CD1c-positive myeloid dendritic cell (primary cell): Measurements from ENCODE around the gene ZBTB20.

ENCODE experiments used
- DNase-seq: peaks from one replicate; pipeline ENCODE4 v3.0.0-alpha.2; 2016; ENCODE audit errors: extremely low spot score

ZBTB20 gene

DNA sequence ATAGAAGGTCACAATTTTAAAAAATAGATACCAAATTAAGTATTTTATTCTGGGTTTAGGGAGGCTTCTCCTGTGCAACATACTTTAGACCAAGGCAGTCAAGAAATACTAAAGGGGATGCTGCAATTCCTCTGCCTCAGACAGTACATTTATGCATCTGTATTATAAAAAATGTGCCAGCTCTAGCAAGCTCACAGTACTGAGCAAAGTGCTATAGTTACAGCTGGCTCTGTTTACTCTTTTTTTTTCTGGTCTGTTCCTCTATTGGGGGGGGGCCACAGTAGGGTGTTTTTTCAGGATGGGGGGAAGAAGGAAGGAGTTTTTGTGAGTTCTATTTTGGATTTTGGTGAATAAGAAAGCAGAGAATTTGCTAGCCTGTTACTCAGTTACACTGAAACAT lies 668.3 kb downstream of the ZBTB20 start:
- no peak for DNase-seq

DNA sequence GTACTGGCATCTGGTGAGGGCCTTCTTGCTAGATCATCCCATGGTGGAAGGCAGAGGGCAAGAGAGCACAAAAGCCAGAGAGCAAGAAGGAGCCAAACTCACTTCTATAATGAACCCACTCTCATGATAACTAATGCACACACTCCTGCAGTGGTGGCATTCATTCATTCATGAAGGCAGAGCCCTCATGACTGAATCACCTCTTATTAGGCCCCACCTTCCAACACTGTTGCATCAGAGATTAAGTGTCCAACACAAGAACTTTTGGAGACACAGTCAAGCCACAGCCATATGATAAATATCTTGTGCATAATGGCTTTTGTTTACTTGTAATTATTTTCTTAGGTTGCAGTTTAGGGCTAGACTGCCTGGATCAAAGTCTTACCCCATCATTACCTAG lies 670.6 kb downstream of the ZBTB20 start:
- no peak for DNase-seq

DNA sequence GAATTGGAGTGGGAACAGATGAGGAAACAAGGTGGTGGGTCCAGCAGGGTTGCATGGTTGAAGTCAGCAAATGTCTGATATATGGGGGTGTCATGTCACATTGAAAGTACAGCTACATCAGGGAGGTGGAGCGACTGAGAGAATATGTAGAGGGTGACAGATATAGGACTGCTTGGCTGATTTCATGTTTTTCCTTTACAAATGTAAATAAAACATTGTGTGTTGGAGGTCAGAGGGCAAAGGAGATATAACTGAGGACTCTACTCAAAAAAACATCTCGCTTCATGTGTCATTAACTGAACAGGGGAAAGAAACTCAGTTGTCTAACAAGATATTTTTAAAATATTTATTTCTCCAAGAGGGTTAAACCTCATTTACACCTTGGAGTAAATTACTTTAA lies 675.6 kb downstream of the ZBTB20 start:
- no peak for DNase-seq

DNA sequence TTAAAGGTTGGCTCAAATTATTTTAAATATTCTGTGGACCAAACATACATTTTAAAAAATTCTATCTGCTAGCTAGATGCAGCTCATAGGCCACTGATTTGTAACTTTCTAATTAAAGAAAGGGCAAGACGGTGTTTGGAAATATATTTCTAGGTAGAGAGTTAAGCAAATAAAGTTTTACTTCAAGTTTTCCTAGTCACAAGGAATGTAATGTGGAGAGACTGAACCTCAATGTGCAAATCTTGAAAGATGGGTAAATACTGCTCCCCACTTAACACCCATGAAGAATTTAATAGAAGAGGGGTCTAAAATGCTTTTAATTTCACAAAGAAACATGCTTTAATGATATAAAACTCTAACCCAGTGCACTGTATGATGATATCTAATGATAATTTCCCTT lies 678.0 kb downstream of the ZBTB20 start:
- no peak for DNase-seq

DNA sequence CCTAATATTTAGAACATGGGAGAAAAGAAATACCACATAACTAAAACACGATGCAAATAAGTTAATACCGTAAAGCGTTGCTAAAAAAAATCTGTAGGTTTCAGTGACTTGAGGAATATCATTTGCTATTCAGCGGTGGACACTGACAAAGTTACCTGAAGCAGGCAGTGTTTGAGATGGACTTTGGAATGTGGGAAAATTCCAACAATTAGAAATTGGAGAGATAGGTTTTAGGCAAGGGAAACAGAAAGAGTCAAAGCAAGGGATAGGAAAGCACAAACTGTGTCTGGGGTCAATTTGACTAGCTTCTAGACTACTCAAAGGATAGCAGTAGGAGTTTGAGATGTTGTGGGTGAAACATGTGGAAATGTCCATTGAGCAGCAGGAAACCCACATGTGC lies 680.3 kb downstream of the ZBTB20 start:
- no peak for DNase-seq

DNA sequence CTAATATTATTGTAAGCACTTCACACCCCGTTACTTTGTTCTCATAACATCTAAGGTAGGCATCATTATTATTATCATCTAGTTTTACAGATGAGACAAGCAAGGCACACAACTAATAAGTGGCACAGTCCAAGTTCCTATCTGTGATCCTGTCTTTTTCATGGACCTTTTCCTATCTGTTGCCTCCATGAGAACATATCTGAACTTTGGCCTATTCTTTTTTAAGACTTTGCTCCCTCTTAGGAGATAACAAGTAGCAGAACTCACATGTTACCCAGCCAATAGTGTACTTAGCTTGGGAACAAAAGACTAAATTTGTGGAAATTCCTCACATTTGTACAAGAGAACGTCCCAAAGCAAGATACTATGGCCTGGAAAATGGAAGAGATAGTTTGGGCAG lies 680.8 kb downstream of the ZBTB20 start:
- DNase-seq, result no peak

DNA sequence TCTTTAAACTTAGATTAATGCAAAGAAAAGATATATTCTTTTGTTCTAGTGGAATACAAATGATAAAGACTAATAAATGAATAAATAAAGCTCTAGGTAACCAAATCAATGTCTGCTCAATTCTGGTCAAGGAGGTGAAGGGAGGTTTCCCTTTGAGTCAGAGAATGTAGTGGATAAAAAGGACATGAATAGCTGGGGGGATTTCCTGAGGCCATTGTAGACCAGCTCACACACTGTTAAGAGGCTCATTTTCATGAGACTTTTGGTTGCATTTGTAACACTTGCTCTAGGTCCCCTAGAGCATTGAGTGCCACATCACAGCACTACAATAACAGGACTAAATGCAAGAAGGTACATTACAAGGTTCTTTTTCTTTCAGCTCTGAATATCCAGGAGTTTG lies 682.5 kb downstream of the ZBTB20 start:
- DNase-seq, result no peak

DNA sequence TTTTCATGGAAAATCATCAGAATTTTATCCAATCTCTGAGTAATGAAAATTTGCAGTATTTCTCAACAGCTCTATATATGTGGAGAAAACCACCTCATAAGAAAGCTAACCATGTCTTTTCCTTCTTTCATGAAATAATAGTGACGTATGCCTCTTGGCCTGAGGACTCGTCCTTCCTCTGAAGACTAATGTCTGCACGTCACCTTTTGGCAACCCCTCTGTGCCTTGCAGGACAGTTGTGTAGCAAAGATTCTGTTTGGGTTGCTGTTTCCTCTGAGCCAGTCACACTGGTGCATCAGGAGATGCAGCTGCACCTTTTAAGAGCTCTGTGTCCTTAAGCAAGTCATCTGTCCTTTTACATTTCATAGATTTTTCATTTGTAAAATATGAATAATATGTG lies 684.3 kb downstream of the ZBTB20 start:
- DNase-seq, result no peak

DNA sequence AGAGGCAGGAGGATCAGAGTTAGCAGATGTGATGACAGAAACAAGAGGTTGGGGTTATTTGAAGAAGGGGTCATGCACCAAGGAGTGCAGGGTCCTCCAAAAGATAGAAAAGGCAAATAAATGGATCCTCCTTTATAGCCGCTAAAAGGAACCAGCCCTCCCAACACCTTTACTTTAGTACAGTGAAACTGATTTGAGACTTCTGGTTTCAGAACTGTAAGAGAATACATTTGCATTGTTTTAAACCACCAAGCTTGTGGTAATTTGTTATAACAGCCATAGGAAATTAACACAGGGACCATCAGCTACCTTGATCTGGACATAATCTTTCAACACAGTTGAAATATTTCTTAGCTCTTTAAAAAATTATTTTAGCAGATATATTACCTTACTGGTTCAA lies 686.6 kb downstream of the ZBTB20 start:
- DNase-seq, result no peak

DNA sequence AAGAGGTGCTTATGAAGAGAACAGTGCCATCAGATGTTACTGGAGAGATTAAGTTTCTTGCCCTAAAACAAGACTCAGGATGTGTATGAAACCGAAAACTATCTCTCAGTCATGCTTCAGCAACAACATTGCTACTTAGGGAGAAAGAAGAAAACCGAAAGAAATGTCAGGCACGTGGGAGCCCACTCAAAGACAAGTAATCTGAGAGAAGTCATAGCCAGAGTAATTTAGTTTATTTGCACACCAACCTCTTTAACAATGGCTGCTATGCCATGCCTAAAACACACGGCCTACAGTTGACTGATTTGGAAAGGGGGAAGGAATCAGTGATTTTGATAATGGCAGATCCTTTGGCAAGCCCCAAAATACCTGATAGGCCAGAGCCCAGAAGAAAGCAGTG lies 690.3 kb downstream of the ZBTB20 start:
- DNase-seq, result no peak

DNA sequence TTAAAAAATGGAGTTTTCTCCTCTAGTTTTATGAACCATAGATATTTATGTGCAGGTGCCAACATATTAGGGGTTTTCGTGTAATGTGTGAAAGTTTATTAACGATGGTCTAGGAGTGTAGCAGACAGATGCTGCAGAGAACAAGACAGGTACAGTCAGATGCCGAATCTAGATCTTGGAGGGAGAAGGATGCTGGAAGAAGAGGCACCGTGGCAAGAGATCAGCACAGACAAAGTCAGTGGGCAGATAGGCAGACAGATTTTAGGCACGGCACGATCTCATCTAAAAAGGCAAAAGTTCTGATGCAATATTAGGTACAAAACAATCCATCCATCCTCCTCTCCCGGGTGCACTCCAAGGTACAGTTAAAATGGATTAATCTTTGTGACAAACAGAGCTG lies 691.7 kb downstream of the ZBTB20 start:
- DNase-seq, result no peak

DNA sequence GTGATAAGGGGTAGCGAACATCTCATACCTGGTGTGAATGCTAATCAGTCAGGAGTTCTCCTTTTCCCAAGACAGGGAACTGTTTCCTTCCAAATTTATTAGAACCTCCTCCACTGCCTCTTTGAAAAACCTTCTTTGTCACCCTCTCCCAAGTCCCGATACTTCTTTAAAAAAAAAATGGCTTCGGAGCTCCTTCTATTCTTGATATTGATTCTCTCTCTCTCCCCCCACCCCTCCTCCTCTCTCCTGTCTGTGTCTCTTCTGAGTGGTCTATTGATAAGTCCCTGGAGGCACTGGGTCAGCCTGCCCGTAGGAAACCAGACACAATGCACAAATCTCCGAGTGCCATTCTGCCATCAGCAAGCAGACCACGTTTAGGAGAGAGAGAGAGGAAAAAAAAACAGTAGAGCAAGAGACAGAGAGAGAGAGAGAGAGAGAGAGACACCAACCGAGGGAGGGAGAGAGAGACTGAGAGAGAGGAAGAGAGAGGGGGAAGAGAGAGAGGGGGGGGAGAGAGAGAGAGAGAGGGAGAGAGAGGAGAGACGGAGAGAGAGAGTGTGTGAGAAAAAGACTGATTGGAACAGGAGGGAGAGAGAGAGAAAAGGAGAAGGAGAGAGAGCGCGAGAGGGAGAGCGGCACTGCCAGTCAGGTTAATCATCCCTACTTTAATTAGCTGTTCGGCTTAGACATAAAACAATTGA lies 692.4 kb downstream of the ZBTB20 start:
- DNase-seq, result no peak

DNA sequence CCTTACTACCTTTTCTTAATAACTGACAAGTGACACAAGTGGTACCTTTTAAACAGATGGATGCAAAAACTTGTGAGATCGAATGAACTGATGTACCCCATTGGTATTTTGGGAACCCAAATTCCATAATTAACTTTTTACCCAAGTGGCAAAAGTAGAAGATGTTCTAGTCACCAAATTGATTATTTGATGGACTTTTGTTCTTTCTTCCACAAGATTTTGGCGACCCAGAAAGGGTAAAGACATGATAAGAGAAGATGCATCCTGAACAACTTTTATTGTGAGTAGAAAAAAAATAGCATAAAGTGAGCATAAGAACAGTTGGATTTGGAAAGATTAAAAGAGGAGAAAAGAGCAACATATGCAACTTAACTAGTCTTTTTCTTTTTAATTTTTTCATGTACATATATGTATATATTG lies 693.7 kb downstream of the ZBTB20 start:
- DNase-seq, result no peak

DNA sequence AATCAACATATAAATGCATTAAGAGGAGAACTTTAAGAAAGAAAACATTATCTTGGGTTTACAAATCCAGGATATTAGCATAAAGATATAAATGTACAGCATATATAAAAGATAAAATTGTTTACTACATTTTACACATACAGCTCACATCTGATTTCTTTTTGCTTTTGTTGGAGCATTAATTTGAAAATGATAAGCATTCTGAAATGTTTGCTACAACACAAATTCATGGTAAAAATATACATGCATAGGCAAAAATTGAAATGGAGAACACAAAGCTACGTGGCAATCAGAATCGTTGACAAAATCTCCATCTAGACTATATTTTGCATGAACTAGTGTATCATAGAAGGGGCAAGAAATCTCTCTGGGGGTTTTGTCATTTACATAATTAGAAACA lies 694.2 kb downstream of the ZBTB20 start:
- no peak for DNase-seq

DNA sequence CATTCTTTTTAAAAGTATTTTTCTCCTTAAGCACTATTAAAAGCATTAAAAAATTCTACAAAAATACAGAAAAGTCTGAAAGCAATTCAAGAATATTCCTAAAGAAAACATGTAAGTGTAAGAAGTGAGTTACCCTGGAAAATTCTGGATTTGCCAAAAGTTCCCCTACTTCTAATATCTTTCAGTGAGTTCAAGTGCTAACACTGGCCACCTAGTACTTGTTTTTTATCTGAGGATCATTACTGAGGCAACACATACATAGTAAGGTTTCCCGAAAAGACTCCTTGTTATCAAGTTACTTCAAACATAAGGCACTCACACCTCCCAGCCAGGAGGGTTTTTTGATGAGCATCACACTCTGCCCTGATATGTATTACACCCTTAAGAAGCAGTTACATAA lies 694.8 kb downstream of the ZBTB20 start:
- DNase-seq, result no peak

DNA sequence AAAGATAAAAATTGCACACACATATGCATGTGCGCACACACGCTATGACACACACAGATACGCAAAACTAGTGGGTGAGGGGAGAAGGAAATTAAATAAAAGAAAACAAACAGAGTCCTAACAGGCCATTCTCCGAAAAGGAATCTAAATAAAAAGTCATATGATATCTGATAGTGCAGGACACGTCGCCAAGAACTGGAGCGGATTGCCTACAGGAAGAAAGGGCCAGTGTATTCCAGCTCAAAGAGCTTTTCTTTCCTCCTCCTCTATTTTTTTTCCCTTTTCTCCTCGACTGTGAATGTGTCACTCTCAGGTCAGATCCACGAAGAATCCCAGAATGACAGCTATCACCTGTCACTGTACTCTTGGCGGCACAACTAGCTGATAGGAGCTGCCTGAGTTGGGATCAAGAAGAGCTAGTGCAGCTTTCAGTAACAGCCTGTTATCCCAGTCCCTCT lies 695.5 kb downstream of the ZBTB20 start:
- no peak for DNase-seq

DNA sequence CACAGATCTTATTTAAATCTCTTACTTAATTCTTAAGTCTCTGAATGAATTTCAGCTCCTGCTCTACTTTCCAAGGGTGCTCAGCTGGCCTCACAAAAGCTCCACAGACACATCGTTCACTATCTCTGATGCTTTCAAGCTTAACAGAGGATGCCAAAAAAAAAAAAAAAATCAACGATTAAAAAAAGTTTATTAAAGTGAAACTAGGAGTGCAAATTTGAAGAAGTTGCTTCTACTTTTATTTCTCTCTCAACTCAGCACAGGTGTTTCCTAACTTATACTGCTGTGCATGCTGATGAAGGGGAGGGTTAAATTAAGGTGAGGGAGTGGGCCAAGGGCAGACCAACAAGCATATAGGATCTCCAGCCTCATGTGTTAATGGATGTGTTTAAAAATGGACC lies 696.0 kb downstream of the ZBTB20 start:
- no peak for DNase-seq

DNA sequence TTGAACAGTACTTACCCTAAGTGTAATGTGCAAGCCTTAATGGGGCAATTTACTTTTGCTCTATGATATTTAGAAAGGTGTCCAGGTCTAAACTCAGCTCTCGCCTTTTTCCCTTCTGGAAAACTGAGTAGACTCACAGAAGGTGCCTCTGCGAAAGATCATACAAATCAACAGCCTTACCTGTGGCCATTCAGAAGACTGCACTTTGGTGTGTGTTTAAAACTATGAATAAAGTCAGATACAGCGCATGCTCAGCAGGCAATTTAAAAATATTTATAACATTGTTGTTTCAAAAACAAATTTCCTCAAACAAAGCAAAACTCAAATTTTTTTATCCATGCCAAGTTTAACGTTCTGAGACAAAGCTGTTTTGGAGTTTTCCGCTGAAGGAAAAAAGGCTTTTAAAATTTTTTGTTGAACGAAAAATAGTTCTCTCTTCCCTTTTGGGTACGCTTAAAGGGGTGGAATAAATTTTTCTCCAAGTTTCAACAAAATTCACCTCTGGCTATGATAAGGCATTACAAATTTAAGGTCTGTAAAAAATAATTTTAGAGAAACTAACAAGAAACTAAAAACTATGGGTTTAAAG lies 697.0 kb downstream of the ZBTB20 start:
- DNase-seq, result no peak

DNA sequence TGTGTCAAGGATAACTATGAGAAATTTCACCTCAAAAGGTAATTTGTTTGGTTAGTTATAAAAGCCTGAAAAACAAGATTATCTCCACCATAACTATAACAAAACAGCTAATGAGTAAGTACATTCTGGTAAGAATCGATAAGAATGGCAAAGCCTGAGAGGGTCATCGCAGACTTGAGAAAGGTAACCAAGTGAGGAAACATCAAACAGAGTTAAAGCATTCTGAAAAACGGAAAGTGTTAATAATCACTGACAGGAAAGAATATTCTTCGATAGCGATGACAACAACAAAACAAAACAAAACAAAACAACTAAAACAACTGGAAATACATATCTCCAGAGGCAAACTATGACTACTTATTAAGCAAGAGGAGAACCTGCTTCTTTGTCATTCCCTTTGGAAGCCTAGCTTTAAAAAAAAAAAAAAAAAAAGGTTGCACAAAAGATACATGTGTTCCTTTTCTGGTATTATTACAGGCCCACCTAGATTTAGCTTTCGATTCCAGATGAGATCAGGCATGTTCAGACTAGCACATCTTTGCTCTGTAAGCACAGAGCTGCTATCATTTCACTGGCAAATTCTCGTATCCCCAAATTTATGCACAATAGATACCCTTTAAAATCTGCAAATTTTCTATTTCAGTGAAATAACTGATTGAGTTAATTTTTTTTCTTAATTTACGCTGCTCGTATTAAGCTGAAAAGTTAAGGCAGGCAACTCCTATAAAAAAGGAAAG lies 697.6 kb downstream of the ZBTB20 start:
- no peak for DNase-seq

DNA sequence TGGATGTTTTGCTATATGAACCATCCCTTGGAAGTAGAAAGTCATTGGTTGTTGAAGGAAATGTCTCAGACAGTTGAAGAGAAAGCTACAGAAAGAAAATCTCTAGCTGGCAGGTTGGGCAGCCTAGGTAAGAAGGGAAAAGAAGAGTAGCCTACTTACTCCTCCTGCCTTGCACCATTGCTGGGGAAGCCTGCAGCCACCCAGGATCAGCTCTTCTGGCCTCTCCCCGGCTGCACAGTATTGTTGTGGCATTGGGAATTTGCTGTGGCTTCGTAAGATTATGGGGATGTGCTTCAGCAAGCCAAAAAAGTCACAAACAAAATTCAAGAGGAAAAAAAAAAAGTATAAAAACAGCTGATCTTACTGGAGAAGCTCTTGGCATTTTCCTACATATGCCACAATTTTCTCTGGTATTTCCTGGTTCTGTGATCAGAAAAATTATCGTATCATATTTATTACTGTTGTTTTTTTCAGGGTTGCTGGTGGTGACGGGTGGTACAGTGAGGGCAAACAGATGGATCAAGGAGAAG lies 699.1 kb downstream of the ZBTB20 start:
- DNase-seq, result no peak

DNA sequence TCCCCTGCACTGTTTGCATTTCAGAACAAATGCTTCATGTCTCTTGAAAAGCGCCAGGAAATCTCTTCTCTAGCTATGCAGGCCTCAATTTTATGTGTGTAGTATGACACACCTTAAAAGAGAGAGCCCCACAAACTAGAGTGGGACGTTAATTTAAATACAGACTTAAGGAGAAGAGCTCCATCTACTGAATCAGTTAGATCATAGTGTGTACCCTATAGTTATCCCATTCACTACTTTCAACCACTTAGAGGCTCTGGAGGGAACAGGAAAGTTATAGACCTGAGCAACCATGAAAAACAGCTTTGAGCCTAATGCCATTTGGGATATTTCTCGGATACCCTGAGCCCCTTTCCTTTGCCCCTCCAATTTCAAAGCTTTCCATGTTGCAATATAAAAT lies 699.5 kb downstream of the ZBTB20 start:
- no peak for DNase-seq

DNA sequence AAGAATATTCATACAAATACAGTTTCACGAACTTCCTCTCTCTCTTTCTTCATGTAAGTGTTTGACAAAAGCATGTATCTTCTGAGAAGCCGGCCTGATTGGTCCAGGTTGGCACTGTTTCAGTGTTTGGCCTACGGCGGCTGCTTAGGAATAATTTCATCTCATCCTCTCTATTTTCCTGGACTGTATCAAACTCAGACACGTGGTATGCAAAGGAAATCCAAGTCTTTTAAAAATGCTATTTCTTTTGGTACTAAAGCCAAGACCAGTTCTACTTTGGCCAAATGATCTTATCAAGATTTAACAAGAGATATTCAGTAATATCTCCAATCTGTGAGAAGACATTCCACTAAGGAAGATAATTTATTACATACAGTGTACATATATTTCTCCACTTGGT lies 700.5 kb downstream of the ZBTB20 start:
- DNase-seq, result no peak

DNA sequence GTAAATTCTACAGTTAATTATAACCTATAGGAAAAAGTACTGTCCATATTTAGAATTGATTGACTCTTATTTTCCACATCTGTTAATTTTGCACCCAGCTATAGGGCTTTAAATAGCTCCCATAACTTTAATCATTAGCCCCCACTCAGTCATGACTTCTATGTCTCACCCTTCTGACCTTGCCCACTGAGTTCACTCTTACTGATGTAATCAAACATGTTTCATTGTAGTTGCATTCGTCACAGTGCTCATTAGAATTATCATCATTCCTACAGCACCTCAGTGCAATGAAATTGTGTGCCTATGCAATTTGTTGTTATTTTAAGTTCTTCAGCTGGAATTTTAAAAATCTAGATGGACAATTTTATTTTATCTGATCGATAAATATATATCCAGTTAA lies 701.9 kb downstream of the ZBTB20 start:
- no peak for DNase-seq
